Measurements from ENCODE around the gene KCNK7. TPM values are rescaled to one million over a fixed set of nuclear protein-coding genes. Genes with fewer than 3 reads are reported as not detected.

Gene KCNK7
- total and polyA plus RNA-seq, 2 experiments from 2014 or later = 0.37 TPM; not detected in 1

GRCh38 chr11:65599216-65599954 is 3.8 kb upstream of the KCNK7 start:
- no peaks in the 10 kb centered on the region for H3K27me3 ChIP-seq
- H3K9me2 ChIP-seq (replicated peaks; ENCODE audit: insufficient read depth) = no peaks in the 10 kb centered on the region
- 95% methylated on average over 26 of the region's 49 CpGs for WGBS (ENCODE audit: low lambda C conversion rate, missing lambda C conversion rate)
- no peak overlapping the region for H3K27ac ChIP-seq
- H3K4me2 ChIP-seq = no peak overlapping the region
- TF ChIP-seq CTCF (IDR thresholded peaks at IDR 0.05; ENCODE audit: poor library complexity) (no peak), EZH2 (IDR thresholded peaks at IDR 0.05; ENCODE audit: borderline replicate concordance) (no peak), EZH2phosphoT487 (IDR thresholded peaks at IDR 0.05; ENCODE audit: low read depth, severe bottlenecking, unreplicated experiment) (no peak)
- no peaks in the 10 kb centered on the region for H4K20me1 ChIP-seq (ENCODE audit: insufficient read depth, poor library complexity, severe bottlenecking)
- H2AFZ ChIP-seq = no peak overlapping the region
- no peaks in the 10 kb centered on the region for H3K4me1 ChIP-seq (ENCODE audit: insufficient read depth)
- no peak for DNase-seq (ENCODE audit: low spot score)
- H3K4me3 ChIP-seq = no peak overlapping the region
- no peaks in the 10 kb centered on the region for H3K9me3 ChIP-seq (ENCODE audit: low read depth)
- no peaks in the 10 kb centered on the region for H3K79me2 ChIP-seq
- no peaks in the 10 kb centered on the region for H3K36me3 ChIP-seq (replicated peaks; ENCODE audit: insufficient read depth, low read depth)

- DNase-seq (ENCODE audit: low spot score) = no peak
- Histone ChIP-seq H4K20me1 (ENCODE audit: insufficient read depth, poor library complexity, severe bottlenecking) (no peaks in the 10 kb centered on the region), H3K9me2 (replicated peaks; ENCODE audit: insufficient read depth) (no peaks in the 10 kb centered on the region), H3K27me3 (no peaks in the 10 kb centered on the region), H3K4me1 (ENCODE audit: insufficient read depth) (no peaks in the 10 kb centered on the region), H3K27ac (no peak overlapping the region), H2AFZ (no peak overlapping the region), H3K79me2 (no peaks in the 10 kb centered on the region), H3K36me3 (replicated peaks; ENCODE audit: insufficient read depth, low read depth) (no peaks in the 10 kb centered on the region), H3K4me3 (no peak overlapping the region), H3K4me2 (no peak overlapping the region), H3K9me3 (ENCODE audit: low read depth) (no peaks in the 10 kb centered on the region)
- 98% methylated on average over 12 of the region's 16 CpGs for WGBS (ENCODE audit: low lambda C conversion rate, missing lambda C conversion rate)
- TF ChIP-seq EZH2 (IDR thresholded peaks at IDR 0.05; ENCODE audit: borderline replicate concordance) (no peak), EZH2phosphoT487 (IDR thresholded peaks at IDR 0.05; ENCODE audit: low read depth, severe bottlenecking, unreplicated experiment) (no peak), CTCF (IDR thresholded peaks at IDR 0.05; ENCODE audit: poor library complexity) (no peak)
Measured at GRCh38 chr11:65598258-65598699, 2.7 kb upstream of the KCNK7 start.

DNA sequence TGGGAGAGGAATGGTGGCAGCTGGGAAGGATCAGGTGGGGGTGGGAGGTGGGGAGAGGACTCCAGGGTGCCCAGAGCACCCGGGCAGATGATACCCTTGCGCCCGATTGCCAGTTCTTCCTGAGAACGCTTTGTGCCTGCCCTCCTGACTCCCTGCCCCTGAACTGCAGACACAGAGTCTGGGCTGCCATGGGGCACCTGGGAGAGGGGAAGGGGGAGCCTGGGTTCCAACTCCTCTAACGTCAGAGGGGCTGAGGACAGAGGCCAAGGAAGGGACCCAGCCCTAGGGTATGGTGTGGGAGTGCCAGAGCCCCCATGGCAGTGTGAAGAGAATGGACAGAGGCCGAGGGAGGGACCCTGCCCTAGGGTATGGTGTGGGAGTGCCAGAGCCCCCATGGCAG is 920 bp upstream of the KCNK7 start:
- Histone ChIP-seq H3K9me2 (replicated peaks; ENCODE audit: insufficient read depth) (no peaks in the 10 kb centered on the region), H3K79me2 (no peaks in the 10 kb centered on the region), H3K9me3 (ENCODE audit: low read depth) (no peaks in the 10 kb centered on the region), H2AFZ (no peak overlapping the region), H3K36me3 (replicated peaks; ENCODE audit: insufficient read depth, low read depth) (no peaks in the 10 kb centered on the region), H4K20me1 (ENCODE audit: insufficient read depth, poor library complexity, severe bottlenecking) (no peaks in the 10 kb centered on the region), H3K4me1 (ENCODE audit: insufficient read depth) (peaks cover 13% of the 10 kb centered on the region), H3K4me2 (no peak overlapping the region), H3K4me3 (no peak overlapping the region), H3K27ac (no peak overlapping the region), H3K27me3 (no peaks in the 10 kb centered on the region)
- DNase-seq (ENCODE audit: low spot score) = no peak
- 86% methylated on average over 5 of the region's 6 CpGs for WGBS (ENCODE audit: low lambda C conversion rate, missing lambda C conversion rate)
- no peak for TF ChIP-seq CTCF (IDR thresholded peaks at IDR 0.05; ENCODE audit: poor library complexity)

Data from hepatocyte (in vitro differentiated cells).